ENCODE results near the gene SLC29A3.

GRCh38 chr10:71291528-71291900 is 27.5 kb upstream of the SLC29A3 start:
- TF ChIP-seq EZH2phosphoT487 (IDR thresholded peaks at IDR 0.05; ENCODE audit: unreplicated experiment) (no peak), CTCF (conservative IDR thresholded peaks at IDR 0.05; ENCODE audit: low read depth in 2 of 2) (no peak)

Data from GM23338 (cell line).